NCI-H2227 (cell line): ENCODE results near the gene PDC.

Source experiments
- DNase-seq: peaks from one replicate; lab custom pipeline; 2025; ENCODE audit not compliant: unreplicated experiment; lab: John Stamatoyannopoulos, UW

Gene PDC

DNA sequence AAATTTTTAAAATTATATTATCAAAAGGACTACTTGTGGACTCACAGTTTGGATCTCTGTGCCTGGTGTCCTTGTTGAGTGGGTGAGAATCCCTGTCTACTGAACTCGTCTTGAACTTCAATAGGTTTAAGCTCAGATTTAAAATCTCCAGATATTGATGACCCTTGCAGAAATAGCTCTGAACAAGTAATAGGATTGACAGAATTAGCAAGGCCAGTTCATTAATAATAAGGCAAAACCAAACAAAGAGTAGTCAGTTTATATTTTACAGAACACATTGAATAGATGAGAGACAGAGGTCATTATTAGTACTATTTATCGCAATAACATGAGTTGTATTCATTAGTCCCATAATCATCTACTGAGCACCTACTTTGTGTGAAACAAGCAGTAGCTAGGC, at the start of gene PDC:
TSS of gene PDC (minus strand) at position 101 of the 400 bp plus-strand sequence. CDS start 11,655 bp downstream, outside the sequence.
- no peak for DNase-seq

DNA sequence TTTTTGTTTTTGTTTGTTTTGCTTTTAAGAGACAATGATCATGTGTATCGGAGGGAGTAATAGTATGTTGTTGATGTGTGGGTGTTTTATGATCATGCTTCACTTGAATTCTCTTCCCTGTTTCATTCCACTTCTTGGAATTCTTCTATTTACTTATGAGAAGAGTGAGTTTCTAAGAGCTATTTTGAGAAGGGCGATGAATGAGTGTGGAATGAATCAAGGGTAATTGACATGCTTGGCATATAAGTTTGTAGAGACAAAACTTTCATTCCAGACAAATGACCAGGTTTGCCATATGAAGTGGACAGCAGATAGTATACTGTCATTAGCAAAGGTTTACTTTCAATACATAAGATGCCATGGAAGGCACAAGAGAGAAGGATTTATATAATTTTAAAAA, 42.3 kb upstream of the PDC start:
- no peak for DNase-seq

DNA sequence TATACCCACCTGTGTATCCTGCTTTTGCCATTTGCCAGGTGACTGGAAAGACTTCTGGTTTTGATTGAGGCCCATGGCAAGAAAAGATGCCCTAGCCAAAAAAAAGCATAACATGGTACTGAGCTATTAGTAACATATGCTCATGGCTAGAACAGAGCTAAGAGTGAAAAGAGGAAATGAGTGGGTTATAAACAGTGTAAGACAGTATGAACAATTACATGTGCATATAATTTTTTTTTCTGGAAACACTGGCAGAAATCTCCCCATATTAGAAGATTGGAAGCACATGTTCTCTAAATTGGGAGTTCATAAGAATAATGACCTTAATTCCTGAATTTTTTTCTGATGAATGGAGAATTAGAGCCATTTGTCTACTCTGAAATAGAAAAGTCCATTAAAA, 41.2 kb upstream of the PDC start:
- DNase-seq = no peak

DNA sequence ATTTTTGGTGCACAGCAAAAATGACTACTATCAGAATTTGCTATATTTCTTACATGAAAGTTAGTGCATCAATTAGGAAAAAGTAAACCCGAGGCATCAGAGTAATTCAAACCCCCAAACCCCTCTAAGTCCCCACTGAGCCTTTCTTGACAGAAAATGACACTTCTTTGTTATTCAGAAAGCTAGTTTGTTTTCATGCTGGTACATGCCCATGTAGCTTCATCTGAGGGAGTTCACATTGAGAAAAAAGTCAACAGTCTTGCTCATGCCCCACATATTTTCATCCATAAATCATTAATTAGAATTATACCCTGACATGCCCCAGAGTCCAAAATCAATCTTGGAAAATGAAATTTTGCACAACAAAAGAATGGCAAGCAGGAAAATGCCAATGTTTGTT, 39.9 kb upstream of the PDC start:
- DNase-seq = no peak

DNA sequence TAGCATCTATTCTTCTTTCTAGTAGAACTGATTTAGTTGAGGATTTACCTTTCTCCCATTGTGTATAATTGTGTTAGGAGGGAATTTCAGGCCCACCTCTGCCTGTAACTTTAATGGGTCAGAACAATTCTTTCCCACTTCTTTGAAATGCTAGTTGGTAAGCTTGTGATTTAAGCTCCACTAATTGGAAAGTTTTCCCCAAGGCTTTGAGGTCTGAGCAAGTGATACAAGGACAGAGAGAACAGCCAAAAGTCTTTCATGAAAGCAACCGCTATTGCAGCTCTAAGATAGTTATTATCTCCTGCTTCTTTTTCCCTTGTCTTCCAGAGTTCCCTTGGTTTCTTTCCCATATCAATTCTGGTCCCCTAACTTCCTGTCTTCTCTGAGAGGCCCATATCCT, 38.7 kb upstream of the PDC start:
- DNase-seq = no peak

DNA sequence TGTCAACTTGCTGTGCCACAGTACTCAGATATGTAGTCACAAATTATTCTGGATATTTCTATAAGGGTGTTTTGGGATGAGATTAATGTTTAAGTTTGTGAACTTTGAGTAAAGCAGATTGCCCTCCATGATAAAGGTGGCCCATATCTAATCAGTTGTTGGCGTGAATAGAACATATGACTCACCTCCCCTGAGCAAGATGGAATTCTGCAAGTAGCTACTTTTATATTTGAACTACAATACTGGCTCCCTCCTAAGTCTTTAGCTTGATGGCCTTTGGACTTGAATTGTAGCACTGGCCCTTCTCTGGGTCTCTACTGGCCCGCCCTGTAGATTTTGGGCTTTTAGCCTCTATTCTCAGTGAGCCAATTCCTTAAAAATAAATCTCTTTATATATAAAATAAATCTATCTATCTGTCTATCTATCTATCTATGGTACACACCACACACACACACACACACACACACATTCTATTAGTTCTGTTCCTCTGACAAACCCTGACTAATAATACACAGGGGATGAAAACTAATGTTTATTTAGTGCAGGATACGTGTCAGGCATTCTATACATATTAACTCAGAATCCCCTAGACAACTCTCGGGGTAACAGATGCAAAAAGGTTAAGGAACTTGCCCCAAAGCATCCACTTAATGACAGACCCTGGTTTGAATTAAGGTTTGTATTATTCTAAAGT, 37.9 kb upstream of the PDC start:
- DNase-seq = no peak

DNA sequence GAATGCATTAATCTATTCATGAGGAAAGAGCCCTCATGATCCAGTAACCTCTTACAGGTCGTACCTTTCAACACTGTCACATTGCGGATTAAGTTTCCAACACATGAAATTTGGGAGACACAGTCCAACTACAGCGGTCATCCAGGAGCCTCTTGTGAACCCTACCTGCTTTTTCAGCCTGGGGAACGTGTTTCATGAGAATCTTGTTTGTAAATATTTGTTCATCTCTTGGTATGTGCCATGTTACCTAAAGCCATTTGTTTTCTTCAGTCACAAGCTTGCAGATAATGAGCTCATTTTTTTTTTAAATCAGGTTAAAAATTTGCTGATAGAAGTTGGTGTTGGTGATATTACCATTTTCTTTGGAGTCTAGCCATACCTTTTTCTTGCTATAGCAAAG, 37.2 kb upstream of the PDC start:
- DNase-seq = no peak

DNA sequence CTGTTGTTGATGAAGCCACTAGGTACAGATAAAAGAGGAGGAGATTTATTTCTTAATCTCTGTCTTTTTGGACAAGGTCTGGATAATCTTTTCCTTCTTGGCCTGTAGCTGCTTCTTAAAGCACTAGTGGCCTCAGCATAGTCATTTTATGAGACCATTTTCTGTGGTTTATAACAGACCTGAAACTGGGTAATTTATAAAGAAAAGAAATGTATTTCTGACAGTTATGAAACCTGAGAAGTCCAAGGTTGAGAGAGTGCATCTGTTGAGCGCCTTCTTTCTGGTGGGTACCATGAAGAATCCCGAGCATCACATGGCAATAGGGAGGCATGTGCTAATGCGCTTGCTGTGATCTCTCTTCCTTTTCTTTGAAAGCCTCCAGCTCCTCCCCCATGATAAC, 36.7 kb upstream of the PDC start:
- DNase-seq = no peak

DNA sequence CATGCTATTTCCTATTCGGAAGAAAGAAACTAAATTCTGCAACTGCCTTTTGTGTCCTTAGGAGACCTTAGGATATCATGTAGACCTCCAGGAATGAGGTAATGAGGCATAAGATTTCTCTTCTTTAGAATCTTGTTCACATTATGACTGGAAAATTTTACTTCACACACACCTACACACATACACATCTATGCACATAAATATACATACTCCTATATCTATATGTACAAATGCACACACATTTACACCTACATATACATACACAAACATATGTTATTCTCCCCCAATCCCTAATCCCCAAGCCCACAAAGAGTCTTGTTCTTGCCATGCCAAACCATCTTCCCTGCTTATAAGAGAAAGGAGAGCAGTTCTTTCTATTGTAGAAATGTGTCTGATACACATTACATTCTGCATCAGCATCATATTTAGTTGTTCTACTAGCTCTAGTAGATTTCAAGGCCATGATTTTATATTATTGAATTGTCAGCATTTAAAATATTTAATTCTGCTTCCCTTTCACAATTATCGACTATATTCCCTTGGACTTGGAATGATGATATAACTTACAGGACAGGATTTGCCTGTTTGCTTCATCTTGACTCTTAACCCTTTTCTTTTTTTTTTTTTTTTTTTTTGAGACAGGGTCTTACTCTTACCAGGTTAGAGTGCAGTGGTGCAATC, 35.4 kb upstream of the PDC start:
- no peak for DNase-seq

DNA sequence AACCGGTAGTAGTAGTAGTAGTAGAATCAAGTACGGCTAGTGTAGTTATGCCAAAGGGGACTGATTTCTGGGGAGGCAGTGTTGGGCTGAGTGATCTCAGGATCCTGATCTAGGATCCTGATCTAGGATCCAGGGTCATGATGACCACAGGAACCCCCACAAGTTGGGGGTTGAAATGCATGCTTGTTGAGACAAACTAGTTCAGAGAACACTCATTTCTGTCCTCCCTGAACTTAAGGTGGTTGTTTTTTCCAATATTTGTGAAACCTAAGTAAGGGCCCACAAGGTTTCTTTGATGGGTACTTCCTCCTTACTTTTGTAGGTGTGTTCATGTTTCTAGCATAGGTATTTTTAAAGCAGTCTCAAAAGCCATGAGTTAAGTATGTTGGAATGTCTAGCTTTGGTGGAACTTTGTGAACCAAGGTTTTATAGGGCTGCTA, 33.9 kb upstream of the PDC start:
- no peak for DNase-seq

DNA sequence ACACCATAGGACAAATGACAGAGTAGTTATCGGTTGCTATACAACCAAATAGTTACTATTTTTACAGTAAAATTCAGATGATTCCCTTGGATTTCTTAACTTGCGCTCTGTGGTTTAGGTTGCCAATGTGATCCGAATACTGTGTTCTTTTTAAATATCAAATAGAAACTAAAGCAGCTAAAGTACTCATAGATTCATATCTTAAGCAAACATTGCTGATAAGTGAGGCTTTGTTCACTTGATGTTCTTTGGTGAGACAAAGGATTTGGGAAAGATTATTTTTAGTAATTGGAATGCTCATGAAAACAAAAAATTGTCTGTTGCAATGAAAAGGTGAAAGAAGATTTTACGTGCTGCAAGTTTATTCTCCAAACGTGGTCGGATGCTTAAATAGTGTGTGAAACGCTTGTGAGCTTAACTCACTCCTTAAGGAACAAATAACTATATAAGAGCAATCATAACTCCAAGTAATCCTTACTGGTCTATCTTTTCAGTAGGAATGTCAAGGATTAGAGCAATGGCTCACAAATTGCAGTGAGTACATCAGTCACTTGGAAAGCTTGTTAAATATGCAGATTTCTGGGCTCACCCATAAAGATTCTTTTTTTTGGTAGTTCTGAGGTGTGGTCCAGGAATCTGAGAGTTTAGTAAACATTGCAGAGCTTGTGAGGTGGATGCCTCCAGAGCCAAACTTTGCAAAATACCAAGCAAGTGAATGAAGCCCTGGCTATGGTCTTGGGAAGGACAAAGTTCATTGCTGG, 31.8 kb upstream of the PDC start:
- DNase-seq = no peak

DNA sequence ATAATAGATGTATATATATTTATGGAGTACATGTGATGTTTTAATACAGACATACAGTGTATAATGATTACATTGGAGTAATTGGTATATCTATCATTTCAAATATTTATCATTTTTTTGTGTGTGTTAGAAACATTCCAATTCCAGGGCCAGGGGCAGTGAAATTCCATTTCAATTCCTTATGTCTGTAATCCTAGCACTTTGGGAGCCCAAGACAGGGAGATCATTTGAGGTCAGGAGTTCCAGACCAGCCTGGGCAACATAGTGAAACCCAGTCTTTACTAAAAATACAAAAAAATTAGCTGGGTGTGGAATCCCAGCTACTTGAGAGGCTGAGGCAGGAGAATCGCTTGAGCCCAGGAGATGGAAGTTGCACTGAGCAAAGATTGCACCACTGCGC, 30.4 kb upstream of the PDC start:
- DNase-seq = no peak

DNA sequence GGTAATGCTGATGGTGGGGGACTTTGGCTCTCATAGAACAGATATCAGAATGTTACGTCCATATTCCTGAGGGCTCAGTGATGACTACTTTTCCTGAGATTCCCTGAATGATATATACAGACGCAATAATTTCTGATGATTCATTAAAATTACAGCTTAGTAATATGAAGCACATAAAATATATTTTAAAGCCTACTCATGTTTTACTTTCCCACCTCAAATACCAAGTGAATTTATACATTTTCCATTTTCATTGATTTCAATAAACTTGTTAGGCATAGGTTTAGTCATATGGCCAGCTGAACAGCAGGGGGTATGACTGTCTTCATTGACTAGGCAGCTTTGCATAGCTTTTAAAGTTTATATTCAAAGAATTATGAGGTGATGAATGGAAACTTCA, 26.2 kb upstream of the PDC start:
- DNase-seq = no peak

DNA sequence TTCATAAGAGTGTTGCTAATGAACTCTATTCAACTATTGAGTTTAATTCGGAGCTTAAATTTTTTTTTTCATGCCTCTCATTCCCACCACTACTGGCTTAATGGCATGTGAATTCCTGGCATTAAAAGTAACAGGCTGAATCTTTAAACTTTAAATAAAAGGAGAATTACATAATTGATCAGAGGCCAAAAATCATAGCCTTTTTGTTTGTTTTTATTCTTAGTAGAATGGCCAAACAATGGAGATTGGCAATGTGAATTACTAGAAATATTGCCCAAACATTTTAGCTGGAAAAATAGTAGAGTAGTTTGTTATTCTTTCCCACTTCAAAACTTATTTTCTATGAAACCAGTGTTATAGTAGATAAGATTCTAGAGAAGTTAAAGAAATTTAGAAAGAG, 25.1 kb upstream of the PDC start:
- DNase-seq = no peak

DNA sequence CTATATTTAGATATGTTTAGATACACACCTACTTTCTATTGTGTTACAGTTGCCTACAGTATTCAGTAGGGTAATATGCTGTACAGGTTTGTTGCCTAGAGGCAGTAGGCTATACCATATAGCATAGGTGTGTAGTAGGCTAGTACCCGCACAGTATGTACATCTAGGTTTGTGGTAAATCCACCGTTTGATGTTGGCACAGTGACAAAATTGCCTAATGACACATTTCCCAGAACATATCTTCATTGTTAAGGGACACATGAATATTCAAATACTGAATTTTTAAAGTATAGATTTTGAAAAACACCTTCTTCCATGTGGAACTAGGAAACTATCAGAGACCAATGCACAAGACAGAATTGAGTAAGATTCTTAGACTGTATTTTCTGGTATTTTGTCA, 22.6 kb upstream of the PDC start:
- no peak for DNase-seq

DNA sequence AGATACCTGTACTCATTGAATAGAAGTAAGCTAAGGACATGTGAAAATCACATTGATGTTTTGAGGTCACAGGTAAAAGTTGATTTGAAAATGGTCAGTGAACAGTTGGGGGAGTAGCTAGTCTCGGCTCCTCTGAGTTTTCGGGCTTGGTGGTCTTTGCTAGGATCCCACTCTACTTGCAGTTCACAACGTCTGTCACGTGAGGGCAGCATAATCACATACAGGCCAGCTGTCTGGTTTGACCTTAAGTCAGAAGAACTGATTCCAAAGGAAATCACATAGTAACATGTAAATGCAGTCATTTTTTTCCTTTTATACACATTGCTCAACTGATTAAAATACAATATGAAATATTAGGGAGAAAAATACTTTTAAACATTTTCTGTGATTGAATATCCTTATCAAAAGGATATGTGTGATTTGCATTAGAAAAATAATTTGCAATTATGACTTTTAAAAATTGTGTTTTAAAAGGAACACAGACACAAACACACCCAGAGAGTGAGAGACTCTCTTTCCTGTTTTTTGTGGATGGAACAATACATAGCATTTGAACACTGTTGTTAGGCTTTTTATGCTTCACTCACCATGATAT, 21.8 kb upstream of the PDC start:
- peak; percentile 74 for DNase-seq

DNA sequence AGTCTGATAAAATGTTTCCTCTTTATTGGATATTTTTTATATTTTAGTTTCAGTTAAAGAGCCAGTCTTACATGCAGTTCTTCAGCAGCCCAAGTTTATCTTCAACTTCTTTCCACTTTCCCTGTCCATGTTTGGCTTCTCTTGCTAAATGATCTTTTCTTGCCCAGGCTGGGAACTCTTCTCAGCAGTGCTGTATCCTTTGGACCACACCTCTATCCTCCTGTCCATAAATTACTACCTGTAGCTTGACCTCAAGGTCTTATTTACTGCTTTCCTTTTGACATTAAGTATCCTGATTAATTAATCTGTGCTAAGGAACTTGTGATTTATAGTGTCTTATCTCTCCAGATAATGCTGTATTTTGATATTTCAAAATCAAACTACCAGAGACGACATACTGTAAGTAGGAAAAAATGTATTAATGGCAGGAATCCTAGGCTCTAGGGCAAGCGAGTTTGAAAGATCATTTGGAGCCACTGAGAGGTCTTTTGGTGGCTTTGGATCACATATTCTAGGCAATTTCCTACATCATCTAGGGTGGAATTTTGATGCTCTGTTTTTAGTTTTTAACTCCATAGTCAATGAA, 20.5 kb upstream of the PDC start:
- DNase-seq = no peak

DNA sequence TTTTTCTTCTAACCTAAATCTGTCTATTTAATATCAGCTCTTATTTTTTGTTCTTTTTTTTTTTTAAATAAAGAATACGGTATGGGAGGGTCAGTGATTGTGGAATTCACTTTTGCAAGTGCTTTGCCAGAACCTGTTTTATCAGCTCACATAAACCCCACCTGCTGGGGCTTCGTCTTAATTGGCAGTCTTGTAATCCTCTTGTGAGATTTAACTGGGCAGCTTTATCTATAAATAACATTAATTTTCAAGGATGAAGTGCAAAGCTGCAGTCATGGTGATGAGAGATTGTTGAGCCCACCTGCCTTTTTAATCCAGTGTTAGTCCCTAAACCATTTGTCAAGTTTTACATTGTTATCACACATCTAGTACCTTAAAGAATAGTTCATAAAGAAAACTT, 18.2 kb upstream of the PDC start:
- DNase-seq = no peak

DNA sequence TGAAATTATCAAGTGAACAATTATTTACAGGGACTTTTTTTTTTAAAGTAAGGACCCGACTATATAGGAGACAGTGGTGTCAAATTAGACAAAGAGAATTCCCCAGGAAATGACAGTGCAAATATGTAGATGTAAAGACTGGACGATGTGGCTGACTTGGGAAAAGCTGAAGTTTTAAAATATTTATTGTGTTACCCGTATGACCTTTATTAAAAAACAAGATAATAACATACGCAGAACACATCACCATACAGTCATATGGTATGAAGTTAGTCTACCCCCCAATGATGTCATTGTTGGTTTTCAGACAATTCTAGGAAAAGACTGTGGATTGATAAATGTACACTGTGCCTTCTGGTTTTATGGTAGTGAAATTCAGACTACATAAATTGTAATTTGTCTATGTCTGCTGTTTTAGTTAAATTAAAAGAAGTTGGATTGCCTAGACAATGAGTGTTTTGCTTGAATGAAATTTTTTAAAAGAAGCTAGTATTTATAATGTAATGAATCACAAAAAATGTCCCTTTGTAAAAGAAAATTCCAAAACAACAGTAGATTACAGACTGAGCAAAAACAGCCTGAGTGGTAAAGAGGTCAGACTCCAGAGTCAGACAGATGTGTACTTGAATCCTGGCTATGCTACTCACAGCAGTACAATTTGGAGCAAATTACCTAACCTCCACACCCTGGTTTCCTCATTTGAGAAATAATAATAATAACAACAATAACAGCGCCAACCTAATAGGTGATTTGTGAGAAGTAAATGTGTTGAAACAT, 15.5 kb upstream of the PDC start:
- DNase-seq = no peak

DNA sequence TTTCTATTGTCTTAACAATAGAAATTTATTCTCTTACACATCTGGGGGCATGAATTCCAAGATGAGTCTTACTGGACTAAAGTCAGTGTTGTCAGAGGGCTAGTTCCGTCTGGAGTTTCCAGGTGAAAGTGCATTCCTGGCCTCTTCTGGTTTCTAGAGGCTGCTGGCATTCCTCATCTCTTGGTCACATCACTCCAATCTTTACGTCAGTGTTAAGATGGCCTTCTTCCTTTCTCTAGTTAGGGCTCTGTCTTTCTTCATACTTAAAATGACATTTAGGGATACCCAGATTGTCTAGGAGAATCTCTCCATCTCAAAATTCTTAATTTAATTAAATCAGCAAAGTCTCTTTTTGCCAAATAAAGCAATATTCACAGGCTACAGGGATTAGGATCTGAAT, 13.3 kb upstream of the PDC start:
- DNase-seq = no peak

DNA sequence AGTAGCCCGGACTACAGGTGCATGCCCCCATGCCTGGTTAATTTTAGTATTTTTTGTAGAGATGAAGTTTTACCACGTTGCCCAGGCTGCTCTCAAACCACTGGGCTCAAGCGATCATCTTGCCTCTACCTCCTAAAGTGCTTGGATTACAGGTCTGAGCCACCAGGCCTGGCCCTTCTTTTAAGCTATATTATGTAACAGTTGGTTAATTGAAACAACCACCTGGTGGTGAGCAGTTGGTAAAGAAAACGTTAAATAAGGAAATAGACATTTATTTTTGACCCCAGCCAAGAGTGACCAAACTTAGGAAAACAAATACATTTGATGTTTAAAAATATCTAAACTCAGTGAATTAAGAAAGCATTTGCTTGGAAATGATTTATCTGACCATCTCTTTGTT, 12.1 kb upstream of the PDC start:
- DNase-seq = no peak
